K562 (cell line): ENCODE measurements around the gene PLA2G2E. TPM values are rescaled to one million over a fixed set of nuclear protein-coding genes. Genes with fewer than 3 reads are reported as not detected.

Source experiments
- EP400 ChIP-seq: fragments of 450-650 bp; IDR thresholded peaks from 2 replicates; pipeline ENCODE4 v1.6.1; 2017; ENCODE audit warnings: antibody characterized with exemption, mild to moderate bottlenecking, moderate library complexity
- GTF2E2 ChIP-seq: fragments of 200-800 bp; sonication (Bioruptor generic); IDR thresholded peaks from 2 replicates; pipeline ENCODE4 v1.6.1; 2016; ENCODE audit warnings: missing genetic modification characterization, missing compliant biosample characterization
- JUN ChIP-seq, 2 experiments: sonication (generic) in 1 of 2; formaldehyde crosslinking in 1 of 2; IDR thresholded peaks; 2 replicates each; pipeline versions ENCODE4 v1.6.1 to v1.8.0; 2012 to 2022; ENCODE audit warnings: borderline replicate concordance in 2 of 2, mild to moderate bottlenecking in 2 of 2, improper control_type of control experiment in 1 of 2, low read depth in 1 of 2, low read length in 1 of 2, missing genetic modification reagents in 1 of 2
- PHF8 ChIP-seq: fragments of 200-600 bp; sonication (generic); IDR thresholded peaks from 2 replicates; pipeline ENCODE4 v1.6.1; 2012; ENCODE audit warnings: mixed run types, mild to moderate bottlenecking, inconsistent platforms, low read length, moderate library complexity, borderline replicate concordance
- SAP30 ChIP-seq: fragments of 200-600 bp; sonication (generic); IDR thresholded peaks from 2 replicates; pipeline ENCODE4 v1.6.1; 2012; ENCODE audit warnings: borderline replicate concordance, low read depth, mild to moderate bottlenecking, moderate library complexity, low read length, control low read depth, inconsistent platforms; ENCODE audit not compliant: insufficient read depth, poor library complexity, severe bottlenecking
- ZNF253 ChIP-seq: fragments of 250-450 bp; sonication (Bioruptor Pico); conservative IDR thresholded peaks from 2 replicates; pipeline ENCODE4 v1.6.1; 2021; ENCODE audit warnings: mild to moderate bottlenecking
- ZNF583 ChIP-seq: fragments of 250-450 bp; sonication (Bioruptor Pico); IDR thresholded peaks from 2 replicates; pipeline ENCODE4 v1.4.0; 2020
- polyA plus RNA-seq, 8 experiments: library from polyadenylated mRNA; depleted of rRNA in 4 of 8; stranded (reverse) in 5 of 8; unstranded in 3 of 8; fragments of >200 nt; fragmentation: Nextera tagmentation in 2 of 8; fragmentation: Illumina TruSeq in 1 of 8; extraction: Ambion mirVana in 2 of 8; extraction: Trizol in 1 of 8; gene quantifications; 2 replicates each; pipeline versions ENCODE4 v1.2.1 to v1.2.3, GENCODE V29; 2011 to 2014; ENCODE audit warnings: inconsistent platforms in 1 of 8, missing spikeins in 1 of 8
- total RNA-seq, 7 experiments: library from RNA; depleted of rRNA in 6 of 7; stranded (reverse); fragments of >200 nt in 6 of 7; fragmentation: Illumina TruSeq in 2 of 7; extraction: Trizol in 2 of 7; gene quantifications; 2 replicates each; pipeline versions ENCODE4 v1.2.1 to v1.2.3, GENCODE V29; 2011 to 2021; ENCODE audit warnings: low replicate concordance in 1 of 7
- TF ChIP-seq, protein P1 (sequence below): sonication (generic); formaldehyde crosslinking; IDR thresholded peaks from 2 replicates; pipeline ENCODE4 v1.8.0; 2023; ENCODE audit warnings: missing genetic modification reagents, mild to moderate bottlenecking, borderline replicate concordance
- TF ChIP-seq, protein P2 (sequence below): fragments of 200-800 bp; sonication (Bioruptor generic); IDR thresholded peaks from 2 replicates; pipeline ENCODE4 v1.6.1; 2017; ENCODE audit warnings: missing genetic modification characterization, missing compliant biosample characterization
- TF ChIP-seq, protein P3 (sequence below): IDR thresholded peaks from 2 replicates; pipeline ENCODE4 v1.6.1; 2014; ENCODE audit warnings: antibody characterized with exemption
- TF ChIP-seq, protein P4 (sequence below): fragments of 250-450 bp; sonication (Bioruptor Pico); IDR thresholded peaks from 2 replicates; pipeline ENCODE4 v1.9.0; 2021; ENCODE audit warnings: mild to moderate bottlenecking, inconsistent platforms

The PLA2G2E gene
- total and polyA plus RNA-seq, 9 of the 15 experiments (the other 6 are each of a cell fraction or from before 2014, with no cell fraction given), result not detected

DNA sequence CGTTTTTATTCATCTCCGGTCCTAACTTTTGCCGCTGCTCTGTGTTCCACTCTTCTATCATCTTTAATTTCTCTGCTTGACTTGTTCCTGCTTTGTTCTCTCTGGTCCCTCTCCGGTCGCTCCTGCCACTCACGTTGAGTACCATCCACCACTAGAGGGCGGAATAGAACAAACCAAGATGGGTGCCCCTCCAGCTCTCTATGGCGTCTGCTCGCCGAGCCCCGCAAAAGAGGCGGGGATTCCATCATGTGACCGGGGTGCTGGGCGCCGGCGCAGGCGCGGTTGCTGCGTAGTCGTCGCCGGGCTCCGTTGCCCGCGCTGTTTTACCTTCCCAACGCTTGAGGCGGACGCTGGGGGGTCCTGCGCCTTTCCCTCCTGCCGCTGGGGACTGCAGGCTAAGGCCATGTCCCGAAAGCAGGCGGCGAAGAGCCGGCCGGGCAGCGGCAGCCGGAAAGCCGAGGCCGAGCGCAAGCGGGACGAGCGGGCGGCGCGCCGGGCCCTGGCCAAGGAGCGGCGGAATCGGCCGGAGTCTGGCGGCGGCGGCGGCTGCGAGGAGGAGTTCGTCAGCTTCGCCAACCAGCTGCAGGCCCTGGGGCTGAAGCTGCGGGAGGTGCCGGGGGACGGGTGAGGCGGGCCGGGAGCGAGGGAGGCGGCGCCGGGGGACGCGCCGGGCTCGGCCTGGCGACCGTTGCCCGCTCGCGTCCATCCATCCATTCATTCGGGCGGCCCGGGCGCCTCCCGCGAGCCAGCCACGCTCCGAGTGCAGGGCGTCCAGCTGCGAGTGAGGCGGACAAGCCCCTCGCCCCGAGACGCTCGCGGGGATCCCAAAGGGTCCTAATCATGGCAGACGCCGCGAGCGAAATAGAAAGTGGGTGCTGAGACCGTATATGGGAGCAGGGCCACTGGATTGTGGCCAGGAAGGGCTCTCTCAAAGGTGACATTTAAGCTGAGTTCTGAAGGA lies 41.0 kb downstream of the PLA2G2E start, which contains the start of gene OTUD3 (continued):
- TF ChIP-seq, protein P1, sequence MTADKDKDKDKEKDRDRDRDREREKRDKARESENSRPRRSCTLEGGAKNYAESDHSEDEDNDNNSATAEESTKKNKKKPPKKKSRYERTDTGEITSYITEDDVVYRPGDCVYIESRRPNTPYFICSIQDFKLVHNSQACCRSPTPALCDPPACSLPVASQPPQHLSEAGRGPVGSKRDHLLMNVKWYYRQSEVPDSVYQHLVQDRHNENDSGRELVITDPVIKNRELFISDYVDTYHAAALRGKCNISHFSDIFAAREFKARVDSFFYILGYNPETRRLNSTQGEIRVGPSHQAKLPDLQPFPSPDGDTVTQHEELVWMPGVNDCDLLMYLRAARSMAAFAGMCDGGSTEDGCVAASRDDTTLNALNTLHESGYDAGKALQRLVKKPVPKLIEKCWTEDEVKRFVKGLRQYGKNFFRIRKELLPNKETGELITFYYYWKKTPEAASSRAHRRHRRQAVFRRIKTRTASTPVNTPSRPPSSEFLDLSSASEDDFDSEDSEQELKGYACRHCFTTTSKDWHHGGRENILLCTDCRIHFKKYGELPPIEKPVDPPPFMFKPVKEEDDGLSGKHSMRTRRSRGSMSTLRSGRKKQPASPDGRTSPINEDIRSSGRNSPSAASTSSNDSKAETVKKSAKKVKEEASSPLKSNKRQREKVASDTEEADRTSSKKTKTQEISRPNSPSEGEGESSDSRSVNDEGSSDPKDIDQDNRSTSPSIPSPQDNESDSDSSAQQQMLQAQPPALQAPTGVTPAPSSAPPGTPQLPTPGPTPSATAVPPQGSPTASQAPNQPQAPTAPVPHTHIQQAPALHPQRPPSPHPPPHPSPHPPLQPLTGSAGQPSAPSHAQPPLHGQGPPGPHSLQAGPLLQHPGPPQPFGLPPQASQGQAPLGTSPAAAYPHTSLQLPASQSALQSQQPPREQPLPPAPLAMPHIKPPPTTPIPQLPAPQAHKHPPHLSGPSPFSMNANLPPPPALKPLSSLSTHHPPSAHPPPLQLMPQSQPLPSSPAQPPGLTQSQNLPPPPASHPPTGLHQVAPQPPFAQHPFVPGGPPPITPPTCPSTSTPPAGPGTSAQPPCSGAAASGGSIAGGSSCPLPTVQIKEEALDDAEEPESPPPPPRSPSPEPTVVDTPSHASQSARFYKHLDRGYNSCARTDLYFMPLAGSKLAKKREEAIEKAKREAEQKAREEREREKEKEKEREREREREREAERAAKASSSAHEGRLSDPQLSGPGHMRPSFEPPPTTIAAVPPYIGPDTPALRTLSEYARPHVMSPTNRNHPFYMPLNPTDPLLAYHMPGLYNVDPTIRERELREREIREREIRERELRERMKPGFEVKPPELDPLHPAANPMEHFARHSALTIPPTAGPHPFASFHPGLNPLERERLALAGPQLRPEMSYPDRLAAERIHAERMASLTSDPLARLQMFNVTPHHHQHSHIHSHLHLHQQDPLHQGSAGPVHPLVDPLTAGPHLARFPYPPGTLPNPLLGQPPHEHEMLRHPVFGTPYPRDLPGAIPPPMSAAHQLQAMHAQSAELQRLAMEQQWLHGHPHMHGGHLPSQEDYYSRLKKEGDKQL (CRISPR knock-in tag), result 0 out of 2 replicates have a peak, but pooled peaks have one; percentile 62
- TF ChIP-seq, protein P2, sequence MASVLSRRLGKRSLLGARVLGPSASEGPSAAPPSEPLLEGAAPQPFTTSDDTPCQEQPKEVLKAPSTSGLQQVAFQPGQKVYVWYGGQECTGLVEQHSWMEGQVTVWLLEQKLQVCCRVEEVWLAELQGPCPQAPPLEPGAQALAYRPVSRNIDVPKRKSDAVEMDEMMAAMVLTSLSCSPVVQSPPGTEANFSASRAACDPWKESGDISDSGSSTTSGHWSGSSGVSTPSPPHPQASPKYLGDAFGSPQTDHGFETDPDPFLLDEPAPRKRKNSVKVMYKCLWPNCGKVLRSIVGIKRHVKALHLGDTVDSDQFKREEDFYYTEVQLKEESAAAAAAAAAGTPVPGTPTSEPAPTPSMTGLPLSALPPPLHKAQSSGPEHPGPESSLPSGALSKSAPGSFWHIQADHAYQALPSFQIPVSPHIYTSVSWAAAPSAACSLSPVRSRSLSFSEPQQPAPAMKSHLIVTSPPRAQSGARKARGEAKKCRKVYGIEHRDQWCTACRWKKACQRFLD (CRISPR knock-in tag), result peak; percentile 81; the same call in 1 of the 2 replicates
- TF ChIP-seq PHF8, result peak; percentile 97; the same call in 1 of the 2 replicates
- peak; percentile 47; the same call in 1 of the 2 replicates for TF ChIP-seq JUN (IDR thresholded peaks at IDR 0.05; ENCODE audit: borderline replicate concordance, low read depth, low read length)
- TF ChIP-seq JUN (CRISPR knock-in tag; IDR thresholded peaks at IDR 0.05; ENCODE audit: borderline replicate concordance), result peak; percentile 86
- TF ChIP-seq SAP30, result peak; percentile 81
- no peak for TF ChIP-seq ZNF253 (CRISPR knock-in tag)
- 0 out of 2 replicates have a peak, but pooled peaks have one; percentile 17 for TF ChIP-seq ZNF583 (CRISPR knock-in tag)
- TF ChIP-seq EP400, result peak; percentile 66
- TF ChIP-seq, protein P3, sequence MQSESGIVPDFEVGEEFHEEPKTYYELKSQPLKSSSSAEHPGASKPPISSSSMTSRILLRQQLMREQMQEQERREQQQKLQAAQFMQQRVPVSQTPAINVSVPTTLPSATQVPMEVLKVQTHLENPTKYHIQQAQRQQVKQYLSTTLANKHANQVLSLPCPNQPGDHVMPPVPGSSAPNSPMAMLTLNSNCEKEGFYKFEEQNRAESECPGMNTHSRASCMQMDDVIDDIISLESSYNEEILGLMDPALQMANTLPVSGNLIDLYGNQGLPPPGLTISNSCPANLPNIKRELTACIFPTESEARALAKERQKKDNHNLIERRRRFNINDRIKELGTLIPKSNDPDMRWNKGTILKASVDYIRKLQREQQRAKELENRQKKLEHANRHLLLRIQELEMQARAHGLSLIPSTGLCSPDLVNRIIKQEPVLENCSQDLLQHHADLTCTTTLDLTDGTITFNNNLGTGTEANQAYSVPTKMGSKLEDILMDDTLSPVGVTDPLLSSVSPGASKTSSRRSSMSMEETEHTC, result peak; percentile 87
- 0 out of 2 replicates have a peak, but pooled peaks have one; percentile 27 for TF ChIP-seq GTF2E2 (tag)
- TF ChIP-seq, protein P4, sequence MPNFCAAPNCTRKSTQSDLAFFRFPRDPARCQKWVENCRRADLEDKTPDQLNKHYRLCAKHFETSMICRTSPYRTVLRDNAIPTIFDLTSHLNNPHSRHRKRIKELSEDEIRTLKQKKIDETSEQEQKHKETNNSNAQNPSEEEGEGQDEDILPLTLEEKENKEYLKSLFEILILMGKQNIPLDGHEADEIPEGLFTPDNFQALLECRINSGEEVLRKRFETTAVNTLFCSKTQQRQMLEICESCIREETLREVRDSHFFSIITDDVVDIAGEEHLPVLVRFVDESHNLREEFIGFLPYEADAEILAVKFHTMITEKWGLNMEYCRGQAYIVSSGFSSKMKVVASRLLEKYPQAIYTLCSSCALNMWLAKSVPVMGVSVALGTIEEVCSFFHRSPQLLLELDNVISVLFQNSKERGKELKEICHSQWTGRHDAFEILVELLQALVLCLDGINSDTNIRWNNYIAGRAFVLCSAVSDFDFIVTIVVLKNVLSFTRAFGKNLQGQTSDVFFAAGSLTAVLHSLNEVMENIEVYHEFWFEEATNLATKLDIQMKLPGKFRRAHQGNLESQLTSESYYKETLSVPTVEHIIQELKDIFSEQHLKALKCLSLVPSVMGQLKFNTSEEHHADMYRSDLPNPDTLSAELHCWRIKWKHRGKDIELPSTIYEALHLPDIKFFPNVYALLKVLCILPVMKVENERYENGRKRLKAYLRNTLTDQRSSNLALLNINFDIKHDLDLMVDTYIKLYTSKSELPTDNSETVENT (CRISPR knock-in tag), result peak; percentile 85; the same call in 1 of the 2 replicates
